Activated CD8-positive, alpha-beta T cell treated with anti-CD3 and anti-CD28 coated beads for 36 hours (primary cell): ENCODE data around the gene RNF10. TPM values are rescaled to one million over a fixed set of nuclear protein-coding genes. Genes with fewer than 3 reads are reported as not detected.
A peak's percentile ranks its signal among the peaks of the same experiment; 100 is the strongest.

Source experiments
- ATAC-seq: fragments of 200-7000 bp; cut with Tn5 transposase; one replicate; pipeline ENCODE4 v1.10.0; 2021; ENCODE audit warnings: mild to moderate bottlenecking, moderate library complexity
- CTCF ChIA-PET: fragments of 350-600 bp; sonication (Branson Sonifier 250); formaldehyde crosslinking; loops from one replicate; lab custom pipeline; 2021; ENCODE audit warnings: antibody characterized with exemption; lab: Charles Lee
- POLR2A ChIA-PET: fragments of 350-600 bp; sonication (Branson Sonifier 250); formaldehyde crosslinking; loops from one replicate; lab custom pipeline; 2021; ENCODE audit warnings: antibody characterized with exemption; lab: Charles Lee
- DNase-seq: peaks from one replicate; pipeline ENCODE4 v3.0.0-alpha.2; 2020
- H3K27ac Mint-ChIP-seq: one replicate; pipeline ENCODE4 v1.8.0; 2021; ENCODE audit warnings: mild to moderate bottlenecking, mixed read lengths
- H3K27me3 Mint-ChIP-seq: one replicate; pipeline ENCODE4 v1.8.0; 2021; ENCODE audit warnings: mixed read lengths
- H3K36me3 Mint-ChIP-seq: one replicate; pipeline ENCODE4 v1.8.0; 2021; ENCODE audit warnings: low read depth, mixed read lengths
- H3K4me1 Mint-ChIP-seq: one replicate; pipeline ENCODE4 v1.8.0; 2021; ENCODE audit warnings: low read depth, mixed read lengths
- H3K4me3 Mint-ChIP-seq: one replicate; pipeline ENCODE4 v1.8.0; 2021; ENCODE audit warnings: mild to moderate bottlenecking, moderate library complexity, mixed read lengths
- H3K9me3 Mint-ChIP-seq: one replicate; pipeline ENCODE4 v1.8.0; 2021; ENCODE audit warnings: mixed read lengths
- intact Hi-C: fragments of 100-400 bp; cut with micrococcal nuclease; formaldehyde crosslinking; loops from one replicate; pipeline ENCODE4 v1.10.0; 2022
- total RNA-seq, 2 experiments: library from RNA; stranded (reverse); gene quantifications; one replicate each; pipeline ENCODE4 v1.2.3, GENCODE V29; 2021
- TF ChIP-seq, protein P1 (sequence below): fragments of 200-600 bp; IDR thresholded peaks from one replicate; pipeline ENCODE4 v1.8.0; 2022; ENCODE audit warnings: antibody characterized with exemption, mild to moderate bottlenecking

RNF10 gene
- total RNA-seq, 2 experiments from 2014 or later: 155 to 159 TPM

DNA sequence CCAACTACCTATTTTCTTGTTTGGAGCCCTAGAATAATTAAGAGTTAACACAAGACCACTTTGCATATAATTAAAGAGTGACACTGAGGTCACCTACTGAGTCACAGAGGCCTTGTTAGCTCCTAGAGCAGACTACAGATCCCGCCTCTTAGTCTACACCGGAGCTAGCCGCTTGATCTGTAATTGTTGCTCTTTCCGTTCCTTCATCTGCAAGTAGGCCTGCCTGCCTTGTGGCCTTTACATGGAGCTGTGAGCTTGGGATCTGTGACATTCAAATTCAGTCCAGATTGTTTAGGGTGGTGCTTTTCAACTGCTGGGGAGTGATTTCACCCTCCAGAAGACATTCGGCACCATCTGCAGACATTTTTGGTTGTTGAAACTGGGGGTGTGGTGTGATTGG lies 43.8 kb upstream of the RNF10 start:
- Mint-ChIP-seq H3K36me3 (no peaks in the 10 kb centered on the region), H3K4me3 (no peak overlapping the region), H3K27ac (no peak overlapping the region), H3K9me3 (no peaks in the 10 kb centered on the region), H3K27me3 (no peaks in the 10 kb centered on the region), H3K4me1 (peaks cover 6% of the 10 kb centered on the region)
- intact Hi-C loops: no loop called here
- TF ChIP-seq, protein P1, sequence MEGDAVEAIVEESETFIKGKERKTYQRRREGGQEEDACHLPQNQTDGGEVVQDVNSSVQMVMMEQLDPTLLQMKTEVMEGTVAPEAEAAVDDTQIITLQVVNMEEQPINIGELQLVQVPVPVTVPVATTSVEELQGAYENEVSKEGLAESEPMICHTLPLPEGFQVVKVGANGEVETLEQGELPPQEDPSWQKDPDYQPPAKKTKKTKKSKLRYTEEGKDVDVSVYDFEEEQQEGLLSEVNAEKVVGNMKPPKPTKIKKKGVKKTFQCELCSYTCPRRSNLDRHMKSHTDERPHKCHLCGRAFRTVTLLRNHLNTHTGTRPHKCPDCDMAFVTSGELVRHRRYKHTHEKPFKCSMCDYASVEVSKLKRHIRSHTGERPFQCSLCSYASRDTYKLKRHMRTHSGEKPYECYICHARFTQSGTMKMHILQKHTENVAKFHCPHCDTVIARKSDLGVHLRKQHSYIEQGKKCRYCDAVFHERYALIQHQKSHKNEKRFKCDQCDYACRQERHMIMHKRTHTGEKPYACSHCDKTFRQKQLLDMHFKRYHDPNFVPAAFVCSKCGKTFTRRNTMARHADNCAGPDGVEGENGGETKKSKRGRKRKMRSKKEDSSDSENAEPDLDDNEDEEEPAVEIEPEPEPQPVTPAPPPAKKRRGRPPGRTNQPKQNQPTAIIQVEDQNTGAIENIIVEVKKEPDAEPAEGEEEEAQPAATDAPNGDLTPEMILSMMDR: no peak
- no peak for ATAC-seq
- POLR2A ChIA-PET: interaction anchor here (2.1 kb wide), 1 partner anchor 20 kb away, joined by 8 read pairs; the partner anchor contains the start of gene SRSF9
- CTCF ChIA-PET: interaction anchor here (1.6 kb wide), 1 partner anchor 10 kb away, joined by 4 read pairs; no protein-coding TSS in a partner anchor
- no peak for DNase-seq

DNA sequence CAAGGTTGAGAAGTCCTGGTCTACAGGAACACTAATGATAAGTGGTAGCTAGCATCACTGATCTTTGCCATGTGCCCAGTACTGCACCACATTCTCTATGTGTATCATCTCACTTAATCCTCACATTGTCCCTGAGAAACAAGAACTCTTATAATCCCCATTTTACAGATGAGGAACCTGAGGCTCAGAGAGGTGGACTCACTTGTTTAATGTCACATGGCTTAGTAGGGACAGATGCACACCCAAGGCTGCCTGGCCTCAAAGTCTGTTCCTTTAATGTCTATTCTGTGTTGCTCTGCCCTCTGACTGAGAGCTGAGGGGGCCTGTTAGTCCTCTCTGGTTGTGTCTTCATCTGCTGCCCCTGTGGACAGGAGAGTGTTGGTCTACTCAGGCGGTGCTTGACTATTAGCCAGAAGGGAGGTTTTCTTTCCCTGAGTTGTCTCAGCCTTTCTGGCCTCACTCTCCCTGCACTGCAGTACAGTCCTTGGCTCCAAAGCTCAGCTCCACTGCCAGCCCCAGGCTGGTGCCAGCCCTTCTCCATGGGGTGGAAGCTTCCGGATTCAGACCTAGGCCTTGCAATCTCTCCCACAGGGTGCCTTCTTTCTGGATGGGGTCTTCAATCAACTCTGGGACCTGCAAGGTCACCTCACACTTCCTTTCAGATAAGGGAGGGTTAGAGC lies 43.2 kb upstream of the RNF10 start:
- H3K27me3 Mint-ChIP-seq: no peaks in the 10 kb centered on the region
- peaks cover 7% of the 10 kb centered on the region for H3K4me1 Mint-ChIP-seq
- CTCF ChIA-PET: interaction anchor here (1.5 to 1.6 kb wide), 2 partner anchors 10 to 51 kb away, joined by 4 read pairs; no protein-coding TSS in a partner anchor
- no peaks in the 10 kb centered on the region for H3K9me3 Mint-ChIP-seq
- TF ChIP-seq, protein P1: no peak
- no peak overlapping the region for H3K27ac Mint-ChIP-seq
- ATAC-seq (no peak), DNase-seq (no peak)
- no peak overlapping the region for H3K4me3 Mint-ChIP-seq
- no peaks in the 10 kb centered on the region for H3K36me3 Mint-ChIP-seq
- POLR2A ChIA-PET: interaction anchor here (0.9 to 1.1 kb wide), 3 partner anchors 11 to 140 kb away, joined by 3 read pairs; no protein-coding TSS in a partner anchor
- intact Hi-C loops: no loop called here

DNA sequence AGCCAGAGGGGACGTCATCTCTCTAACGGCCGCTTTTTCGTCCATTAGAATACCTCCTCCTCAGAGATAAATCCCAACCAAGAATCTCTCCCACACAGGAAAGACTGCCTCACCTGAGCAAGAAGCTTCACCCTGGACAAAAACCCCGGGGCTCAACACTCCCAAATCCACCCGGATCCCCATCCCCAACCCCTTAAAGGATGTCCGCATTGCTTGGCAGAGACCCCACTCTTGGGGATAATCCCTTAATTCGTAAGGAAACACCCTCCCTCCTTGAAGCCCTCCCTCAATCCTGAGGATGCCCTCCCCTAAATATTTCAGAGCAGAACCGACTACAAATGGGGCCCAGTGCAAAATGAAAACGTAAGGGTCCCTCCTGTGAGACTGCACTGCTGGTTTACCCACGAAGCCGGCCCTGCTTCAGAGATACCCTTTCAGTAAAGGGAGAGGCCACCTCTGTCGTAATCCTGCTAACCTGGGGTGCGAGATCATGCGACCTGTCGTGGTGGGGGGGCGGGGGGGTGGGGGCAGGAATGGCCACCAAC lies 38.9 kb upstream of the RNF10 start:
- ATAC-seq (peak; percentile 3), DNase-seq (no peak)
- CTCF ChIA-PET: interaction anchor here (1.2 to 3.5 kb wide), 5 partner anchors 26 to 179 kb away, joined by 3 to 25 read pairs (median 4); partner anchors contain the start of gene SRSF9
- Mint-ChIP-seq H3K9me3 (no peaks in the 10 kb centered on the region), H3K4me1 (peaks cover 25% of the 10 kb centered on the region), H3K36me3 (peaks cover 22% of the 10 kb centered on the region), H3K27me3 (no peaks in the 10 kb centered on the region), H3K27ac (peak overlapping the region; percentile 72), H3K4me3 (peak overlapping the region; percentile 91)
- POLR2A ChIA-PET: interaction anchor here (0.8 to 2.4 kb wide), 11 partner anchors 8 to 294 kb away, joined by 3 to 8 read pairs (median 3); partner anchors contain the start of gene SRSF9
- TF ChIP-seq, protein P1: no peak
- intact Hi-C loops: no loop called here

DNA sequence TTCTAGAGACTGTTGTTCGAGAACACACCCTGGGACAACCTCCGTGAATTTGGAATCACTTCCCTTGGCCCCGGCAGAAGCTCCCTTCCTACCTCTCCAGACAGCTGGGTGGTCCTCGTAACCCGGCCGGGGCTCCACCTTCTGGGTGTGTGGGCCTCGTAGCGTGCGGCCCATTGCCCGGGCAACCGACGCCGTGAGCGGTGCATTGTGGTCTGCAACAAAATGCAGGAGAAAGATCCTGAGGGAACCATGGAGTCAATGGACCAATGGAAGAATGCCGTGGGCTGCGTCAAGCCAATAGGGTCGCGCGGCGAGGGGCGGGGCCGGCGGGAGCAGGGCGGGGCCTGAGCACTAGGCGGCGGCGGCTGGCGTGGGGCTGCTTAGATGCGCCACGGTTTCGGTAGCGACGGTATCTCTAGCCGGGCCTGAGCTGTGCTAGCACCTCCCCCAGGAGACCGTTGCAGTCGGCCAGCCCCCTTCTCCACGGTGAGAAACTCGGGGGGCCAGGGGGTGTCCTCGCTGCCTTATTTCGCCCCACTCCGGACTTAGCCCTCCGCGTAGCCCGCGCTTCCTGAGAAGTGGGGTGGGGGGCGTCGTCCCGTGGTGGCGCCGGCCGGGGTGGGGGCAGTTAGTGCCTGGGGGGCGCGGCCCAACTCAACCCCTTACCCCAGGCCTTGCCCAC lies 38.3 kb upstream of the RNF10 start, which contains the start of gene DYNLL1:
TSS of gene DYNLL1 (plus strand) at position 383 of the 682 bp plus-strand sequence. CDS start 309 bp downstream, outside the sequence.
- Mint-ChIP-seq H3K36me3 (peaks cover 27% of the 10 kb centered on the region), H3K4me1 (peaks cover 25% of the 10 kb centered on the region), H3K27me3 (no peaks in the 10 kb centered on the region), H3K4me3 (peak within 1 kb of the TSS; percentile 91), H3K9me3 (no peaks in the 10 kb centered on the region), H3K27ac (peak within 1 kb of the TSS; percentile 84)
- DNase-seq (peak; percentile 98), ATAC-seq (peak; percentile 98)
- TF ChIP-seq, protein P1: no peak
- ChIA-PET CTCF (interaction anchor here (0.6 to 3.5 kb wide), 10 partner anchors 20 to 203 kb away, joined by 3 to 25 read pairs (median 4); partner anchors contain the start of genes COQ5 and SRSF9), POLR2A (interaction anchor here (0.6 to 2.4 kb wide), 16 partner anchors 9 to 295 kb away, joined by 3 to 8 read pairs (median 4); partner anchors contain the start of genes RNU4-2, RPLP0 and SRSF9)
- intact Hi-C loops: no loop called here
